Activated CD4-positive, alpha-beta T cell treated with anti-CD3 and anti-CD28 coated beads for 1 hour (primary cell): Measurements from ENCODE around the gene CGNL1.

Experiments
- DNase-seq: peaks from one replicate; pipeline ENCODE4 v3.0.0-alpha.2; 2020

The CGNL1 gene

DNA sequence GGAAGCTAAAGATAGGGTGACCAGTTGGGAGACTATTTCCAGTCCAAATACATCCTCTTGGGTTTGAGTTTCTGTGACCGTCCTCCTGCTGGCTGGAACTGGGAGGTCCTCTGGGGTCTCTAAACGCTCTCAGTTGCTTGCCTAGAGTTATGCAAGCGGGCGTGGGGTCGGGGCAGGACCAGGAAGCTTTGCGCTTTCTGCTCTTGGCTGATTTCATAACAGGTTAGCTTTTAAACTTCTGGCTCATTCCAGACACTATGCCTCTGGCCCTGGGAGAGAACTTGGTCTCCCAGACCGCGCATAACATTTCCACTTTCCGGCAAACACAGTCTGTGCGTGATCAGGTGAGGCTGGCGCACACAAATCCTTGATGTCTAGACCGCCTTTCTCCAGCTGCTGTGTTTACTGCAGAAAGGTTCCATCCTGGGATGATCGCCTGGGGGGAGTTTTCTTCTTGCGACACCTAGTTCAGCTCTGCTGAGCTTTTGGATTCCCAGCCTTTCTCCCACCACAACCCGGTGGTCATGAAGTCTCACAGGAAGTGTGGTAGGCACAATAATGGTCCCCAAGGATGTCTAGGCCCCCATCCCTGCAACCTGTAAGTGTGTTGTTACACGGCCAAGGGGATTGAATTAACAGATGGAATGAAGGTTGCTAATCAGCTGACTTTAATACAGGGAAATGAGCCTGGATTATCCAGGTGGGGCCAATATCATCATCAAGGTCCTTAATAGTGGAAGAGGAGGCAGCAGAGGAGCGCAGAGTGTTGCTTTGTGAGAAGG lies 23.6 kb upstream of the CGNL1 start:
- DNase-seq: no peak

- no peak for DNase-seq
These were observed 22.9 kb upstream of the CGNL1 start for GRCh38 chr15:57353317-57353804.

- DNase-seq: no peak
These were observed 21.7 kb upstream of the CGNL1 start for GRCh38 chr15:57354436-57355123.

- DNase-seq: no peak
These were observed 21.0 kb upstream of the CGNL1 start for GRCh38 chr15:57355259-57355658.

- DNase-seq: no peak
These were observed 20.1 kb upstream of the CGNL1 start for GRCh38 chr15:57356178-57356577.

- DNase-seq: no peak
These were observed 19.7 kb upstream of the CGNL1 start for GRCh38 chr15:57356636-57357035.

DNA sequence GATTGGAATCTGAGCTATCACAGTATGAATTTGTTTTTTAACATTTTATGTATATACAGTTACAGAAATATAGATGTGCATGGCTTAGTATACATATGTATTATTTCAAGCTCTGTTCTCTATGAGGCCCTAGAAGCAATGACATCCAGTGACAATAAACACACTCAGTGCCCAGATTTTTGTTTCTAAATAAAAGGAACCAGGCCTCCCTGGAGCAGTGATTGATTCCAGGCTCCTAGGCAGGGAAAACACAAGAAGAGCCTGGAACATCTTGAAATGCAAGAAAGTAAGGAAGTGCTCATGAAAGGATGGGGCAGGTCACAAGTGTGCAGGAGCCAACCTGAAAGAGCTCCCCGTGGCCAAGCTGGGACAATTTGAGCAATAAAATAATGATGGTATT lies 18.5 kb upstream of the CGNL1 start:
- no peak for DNase-seq

DNA sequence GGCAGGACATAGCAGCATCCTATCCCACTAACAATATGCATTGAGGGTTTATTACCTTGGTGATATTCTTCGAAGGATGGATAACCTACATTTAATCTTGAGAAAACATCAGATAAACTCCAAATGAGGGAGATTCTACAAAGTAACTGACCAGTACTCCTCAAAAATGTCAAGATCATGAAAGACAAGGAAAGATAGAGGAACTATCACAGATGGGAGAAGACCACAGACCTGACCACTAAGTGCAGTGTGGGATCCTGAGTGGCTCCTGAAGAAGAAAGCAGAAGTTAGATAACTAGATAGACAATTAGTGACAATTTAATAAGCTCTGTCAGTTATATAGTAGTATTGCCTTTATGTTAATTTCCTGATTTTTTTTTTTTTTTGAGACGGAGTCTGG lies 17.7 kb upstream of the CGNL1 start:
- DNase-seq: no peak

GRCh38 chr15:57363661-57364060 lies 12.6 kb upstream of the CGNL1 start:
- DNase-seq: no peak

GRCh38 chr15:57364282-57365007 lies 11.9 kb upstream of the CGNL1 start:
- DNase-seq: no peak

GRCh38 chr15:57367556-57367955 lies 8.7 kb upstream of the CGNL1 start:
- no peak for DNase-seq

GRCh38 chr15:57370929-57371328 lies 5.4 kb upstream of the CGNL1 start:
- DNase-seq: no peak

GRCh38 chr15:57373251-57373881 lies 2.9 kb upstream of the CGNL1 start:
- no peak for DNase-seq

DNA sequence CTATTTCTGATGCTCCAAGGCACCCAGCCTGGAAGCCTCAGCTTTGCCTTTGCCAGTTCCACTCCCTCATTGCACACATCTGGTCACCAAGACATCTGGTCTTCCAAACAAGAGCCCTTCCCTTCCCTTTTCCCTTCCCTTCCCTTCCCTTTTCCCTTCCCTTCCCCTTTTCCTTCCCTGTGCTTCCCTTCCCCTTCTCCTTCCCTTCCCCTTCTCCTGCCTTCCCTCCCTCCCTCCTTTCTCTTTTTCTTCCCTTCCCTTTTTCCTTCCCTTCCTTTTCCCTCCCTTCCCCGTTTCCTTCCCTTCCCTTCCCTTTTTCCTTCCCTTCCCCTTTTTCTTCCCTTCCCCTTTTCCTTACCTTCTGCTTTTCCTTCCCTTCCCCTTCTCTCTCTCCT lies 2.4 kb upstream of the CGNL1 start:
- DNase-seq: no peak

GRCh38 chr15:57376696-57377477 lies 582 bp downstream of the CGNL1 start:
- no peak for DNase-seq

GRCh38 chr15:57377478-57377847 lies 1.2 kb downstream of the CGNL1 start:
- DNase-seq: no peak

DNA sequence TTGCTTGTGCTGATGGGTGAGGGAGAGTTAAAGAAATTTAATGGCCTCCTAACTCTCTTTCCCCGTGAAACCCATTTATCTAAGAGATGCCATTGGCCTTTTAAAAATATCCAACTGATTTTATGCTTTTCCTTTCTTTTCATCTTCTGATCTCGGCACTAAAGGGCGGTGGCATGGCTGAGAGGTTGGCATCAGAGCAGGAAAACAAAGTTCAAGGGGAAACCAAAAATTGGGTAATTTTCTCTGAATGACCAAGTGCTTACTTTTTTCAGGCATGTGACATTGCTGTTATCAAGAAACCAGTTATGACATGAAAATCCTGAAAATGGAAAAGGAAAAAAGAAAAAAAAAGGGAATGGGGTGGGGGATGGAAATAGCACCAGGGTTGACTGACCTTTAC lies 3.2 kb downstream of the CGNL1 start:
- no peak for DNase-seq

DNA sequence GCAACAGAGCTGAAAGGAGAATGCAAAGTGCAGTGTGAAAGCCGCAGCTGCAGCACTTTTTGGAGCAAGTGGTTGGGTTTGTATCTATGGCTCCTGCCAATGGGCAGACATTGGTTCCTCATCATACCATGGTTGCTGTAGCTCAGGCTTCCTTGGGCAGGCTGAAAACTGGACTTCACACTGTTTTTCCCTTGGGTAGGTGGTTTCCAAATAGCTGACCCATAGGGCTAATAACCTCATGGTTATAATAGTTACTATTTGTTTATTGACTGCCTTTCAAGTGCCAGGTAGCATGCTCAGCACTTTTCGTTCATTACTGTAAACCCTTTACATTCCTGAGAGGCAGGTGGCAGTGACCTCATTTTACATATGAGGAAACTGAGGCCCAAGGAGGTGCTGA lies 4.5 kb downstream of the CGNL1 start:
- DNase-seq: no peak

GRCh38 chr15:57382215-57382614 lies 5.9 kb downstream of the CGNL1 start:
- no peak for DNase-seq

DNA sequence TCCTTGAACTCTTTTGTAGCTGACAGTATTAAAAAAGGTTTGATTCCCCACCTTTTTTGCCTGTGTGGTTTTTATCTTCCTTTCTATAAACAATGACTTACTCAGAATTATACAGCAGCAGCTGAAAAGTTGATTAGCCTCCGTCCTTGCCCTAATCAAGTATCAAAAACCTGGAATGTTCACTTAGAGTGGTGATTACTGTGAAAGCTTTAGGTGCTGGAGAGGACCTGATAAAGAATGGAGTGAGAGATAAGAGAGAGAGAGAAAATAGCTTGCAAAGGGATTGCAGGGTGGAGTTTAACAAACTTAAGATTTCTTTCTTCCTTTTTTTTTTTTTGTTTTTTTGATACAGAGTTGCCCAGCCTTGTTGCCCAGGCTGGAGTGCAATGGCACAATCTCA lies 6.7 kb downstream of the CGNL1 start:
- DNase-seq: no peak

DNA sequence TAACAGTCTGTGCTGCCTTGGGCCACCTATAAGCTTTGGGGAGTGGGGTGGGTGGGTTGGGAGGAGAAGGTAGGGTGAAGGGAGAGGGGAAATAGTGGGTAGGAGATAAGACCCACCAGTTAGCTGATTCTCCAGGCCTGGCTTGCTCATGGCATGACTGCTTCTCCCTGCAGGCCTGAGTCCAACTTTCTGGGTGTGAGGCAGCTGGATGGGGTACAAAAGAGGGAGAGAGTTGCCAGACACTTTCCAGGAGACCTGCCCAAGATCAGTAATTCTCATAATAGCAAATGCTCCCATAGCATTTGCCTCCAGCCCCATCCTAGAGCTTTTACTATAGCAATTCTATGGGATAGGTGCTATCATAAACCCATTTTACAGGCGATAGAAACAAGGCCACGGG lies 7.7 kb downstream of the CGNL1 start:
- no peak for DNase-seq

DNA sequence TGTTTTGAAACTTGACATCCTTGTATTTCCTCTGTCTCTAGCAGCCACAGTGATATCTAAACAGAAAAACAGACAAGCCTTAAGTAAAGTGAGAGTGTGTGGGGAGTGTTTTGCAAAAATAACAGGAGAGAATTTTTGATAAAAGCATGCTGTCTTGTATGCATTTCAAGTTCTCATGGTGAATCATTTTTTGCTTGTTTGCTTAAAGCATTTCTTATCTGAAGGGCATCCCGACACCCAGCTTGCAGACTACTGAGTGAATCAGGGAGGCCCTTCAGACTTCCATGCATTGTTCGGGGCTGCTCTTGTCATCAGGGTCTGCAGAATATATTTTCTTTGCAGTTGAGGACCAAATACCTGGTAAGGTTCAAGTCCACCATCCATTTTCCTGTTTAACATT lies 8.5 kb downstream of the CGNL1 start:
- no peak for DNase-seq
